LoVo (cell line): ENCODE data around the gene NEUROD1.
"Not testable (repeated sequence)": the region's sequence is repeated elsewhere in the genome, so short reads cannot be mapped to it uniquely, and the experiment has no call there.

Experiments
- DNase-seq: peaks from one replicate; pipeline ENCODE4 v3.0.0-alpha.2; 2016; ENCODE audit warnings: low spot score

The NEUROD1 gene

DNA sequence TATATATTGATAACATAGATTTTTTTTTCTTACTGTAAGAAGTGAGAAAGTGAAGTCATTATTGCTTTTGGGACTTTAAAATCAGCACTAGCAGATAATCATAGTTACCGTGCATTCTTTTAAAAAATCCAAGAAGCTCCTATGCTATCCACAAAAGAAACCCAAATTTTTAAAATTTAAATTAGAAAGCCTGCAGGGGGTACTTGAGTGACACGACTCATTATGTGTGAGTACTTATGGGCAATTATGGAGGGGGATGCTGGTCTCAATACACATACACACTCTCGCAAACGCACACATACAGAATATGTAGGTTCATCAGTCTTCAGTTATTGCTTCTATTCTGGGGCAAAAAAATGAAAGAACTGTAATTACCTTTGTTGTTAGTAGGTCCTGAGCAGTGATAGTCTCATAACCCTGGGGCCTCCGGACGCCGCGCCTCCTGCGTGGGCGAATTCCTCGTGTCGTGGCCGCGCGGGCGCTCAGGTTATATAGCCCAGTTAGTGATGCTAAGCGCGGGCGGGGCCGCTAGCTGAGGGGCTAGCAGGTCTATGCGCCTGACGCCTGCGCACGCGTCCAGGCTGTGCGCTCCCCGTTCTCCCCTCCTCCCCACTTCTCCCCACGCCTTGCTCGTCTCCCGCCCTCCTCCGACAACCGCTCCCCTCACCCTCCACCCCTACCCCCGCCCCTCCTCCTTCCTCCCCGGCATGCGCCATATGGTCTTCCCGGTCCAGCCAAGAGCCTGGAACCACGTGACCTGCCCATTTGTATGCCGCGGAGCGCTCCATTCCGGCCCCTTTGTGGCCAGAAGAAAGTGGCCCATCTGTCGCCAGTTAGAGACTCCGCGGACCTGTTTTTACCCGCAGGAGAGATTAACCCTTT is at the start of gene NEUROD1:
Gene NEUROD1, minus strand, starts transcription at position 463 of the 882 bp plus-strand sequence. CDS start 1,657 bp downstream, outside the sequence.
- DNase-seq: no peak

DNA sequence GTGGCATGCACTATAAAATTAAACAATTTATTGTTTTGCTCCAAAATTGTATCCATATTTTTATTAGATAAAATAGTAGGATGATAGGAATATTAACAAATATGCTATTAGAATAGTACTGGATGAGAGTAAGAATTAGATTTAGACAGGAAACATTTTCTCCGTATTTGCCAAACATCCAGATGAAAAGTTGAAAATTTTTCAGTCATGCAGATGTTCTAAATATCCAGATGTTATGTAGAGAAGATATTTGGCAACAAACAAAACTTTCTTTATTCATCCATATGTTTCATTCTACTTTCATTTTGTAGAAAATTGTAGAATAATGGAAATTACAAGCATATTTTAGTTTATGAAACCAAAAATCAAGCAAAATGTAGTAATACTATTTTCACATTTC is 45.2 kb upstream of the NEUROD1 start:
- DNase-seq: no peak

DNA sequence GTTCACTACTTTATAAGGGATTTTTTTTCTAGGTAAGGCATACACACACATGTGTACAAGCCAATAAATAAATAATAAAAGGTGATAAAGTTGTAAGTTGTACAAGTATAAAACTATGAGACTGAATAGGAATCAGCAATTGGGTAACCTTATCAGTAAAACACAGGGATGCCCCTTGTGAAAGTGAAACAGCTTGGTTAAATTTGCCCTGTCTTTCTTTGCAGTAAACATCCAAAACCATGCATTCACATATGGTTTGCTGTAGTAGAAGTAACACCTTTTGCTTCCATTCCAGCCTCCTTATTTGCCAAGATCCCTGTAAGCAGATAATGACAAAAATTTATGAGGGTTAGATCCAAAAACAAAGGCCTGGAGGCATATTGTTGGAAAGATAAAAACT is 44.3 kb upstream of the NEUROD1 start:
- DNase-seq: no peak

DNA sequence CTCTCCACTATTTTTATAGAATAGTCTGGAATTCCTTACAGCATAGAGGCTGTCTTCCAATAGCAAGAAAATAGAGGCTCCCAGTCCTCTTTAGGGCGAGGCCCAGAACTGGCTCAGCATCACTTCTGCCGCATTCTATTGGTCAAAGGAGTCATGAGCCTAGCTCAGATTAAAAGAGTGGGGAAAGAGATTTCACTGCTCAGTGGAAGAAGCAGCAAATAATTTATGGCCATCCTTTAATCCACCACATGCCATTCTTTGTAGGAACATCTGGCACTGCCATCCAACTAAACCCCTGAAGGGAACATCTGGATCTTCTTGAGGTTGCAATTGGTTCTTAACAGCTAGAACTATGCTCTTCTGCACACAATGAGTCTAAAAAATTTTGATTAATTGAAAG is 43.4 kb upstream of the NEUROD1 start:
- no peak for DNase-seq

GRCh38 chr2:181715033-181715630 is 34.8 kb upstream of the NEUROD1 start:
- DNase-seq: peak; percentile 79

DNA sequence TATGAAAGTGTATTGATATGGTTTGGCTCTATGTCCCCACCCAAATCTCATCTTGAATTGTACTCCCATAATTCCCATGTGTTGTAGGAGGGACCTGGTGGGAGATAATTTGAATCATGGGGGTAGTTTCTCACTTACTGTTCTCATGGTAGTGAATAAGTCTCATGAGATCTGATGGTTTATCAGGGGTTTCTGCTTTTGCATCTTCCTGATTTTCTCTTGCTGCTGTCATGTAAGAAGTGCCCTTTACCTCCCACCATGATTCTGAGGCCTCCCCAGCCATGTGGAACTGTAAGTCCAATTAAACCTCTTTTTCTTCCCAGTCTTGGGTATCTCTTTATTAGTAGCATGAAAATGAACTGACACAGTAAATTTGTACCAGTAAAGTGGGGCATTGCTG is 30.7 kb upstream of the NEUROD1 start:
- DNase-seq: not testable (repeated sequence)

DNA sequence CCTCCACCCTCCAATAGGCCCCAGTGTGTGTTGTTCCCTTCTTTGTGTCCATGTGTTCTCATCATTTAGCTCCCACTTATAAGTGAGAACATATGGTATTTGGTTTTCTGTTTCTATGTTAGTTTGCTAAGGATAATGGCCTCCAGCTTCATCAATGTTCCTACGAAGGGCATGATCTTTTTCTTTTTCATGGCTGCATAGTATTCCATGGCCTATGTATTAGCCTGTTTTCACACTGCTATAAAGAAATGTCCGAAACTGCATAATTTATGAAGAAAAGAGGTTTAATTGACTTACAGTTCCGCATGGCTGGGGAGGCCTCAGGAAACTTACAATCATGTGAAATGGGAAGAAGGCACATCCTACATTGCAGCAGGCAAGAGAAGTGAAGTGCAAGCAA is 22.2 kb upstream of the NEUROD1 start:
- DNase-seq: not testable (repeated sequence)

GRCh38 chr2:181698223-181698622 is 17.9 kb upstream of the NEUROD1 start:
- no peak for DNase-seq

DNA sequence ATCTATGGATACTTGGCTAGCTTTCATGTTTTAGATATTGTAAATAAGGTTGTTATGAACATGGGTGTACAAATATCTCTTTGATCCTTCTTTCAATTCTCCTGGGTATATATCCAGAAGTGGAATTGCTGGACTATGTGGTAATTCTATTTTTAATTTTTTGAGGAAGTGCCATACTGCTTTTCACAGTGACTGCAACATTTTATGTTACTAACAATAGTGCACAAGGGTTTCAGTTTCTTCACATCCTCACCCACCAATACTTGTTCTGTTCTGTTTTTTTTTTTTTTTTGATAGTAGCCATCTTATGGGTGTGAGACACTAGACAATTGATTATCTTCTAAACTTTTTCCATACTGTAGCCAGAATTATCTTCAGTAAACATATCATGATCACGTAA is 17.3 kb upstream of the NEUROD1 start:
- no peak for DNase-seq

GRCh38 chr2:181697126-181697525 is 16.8 kb upstream of the NEUROD1 start:
- no peak for DNase-seq

GRCh38 chr2:181694271-181694670 is 14.0 kb upstream of the NEUROD1 start:
- DNase-seq: no peak

- no peak for DNase-seq
Observed at GRCh38 chr2:181690860-181691259, 10.5 kb upstream of the NEUROD1 start.

DNA sequence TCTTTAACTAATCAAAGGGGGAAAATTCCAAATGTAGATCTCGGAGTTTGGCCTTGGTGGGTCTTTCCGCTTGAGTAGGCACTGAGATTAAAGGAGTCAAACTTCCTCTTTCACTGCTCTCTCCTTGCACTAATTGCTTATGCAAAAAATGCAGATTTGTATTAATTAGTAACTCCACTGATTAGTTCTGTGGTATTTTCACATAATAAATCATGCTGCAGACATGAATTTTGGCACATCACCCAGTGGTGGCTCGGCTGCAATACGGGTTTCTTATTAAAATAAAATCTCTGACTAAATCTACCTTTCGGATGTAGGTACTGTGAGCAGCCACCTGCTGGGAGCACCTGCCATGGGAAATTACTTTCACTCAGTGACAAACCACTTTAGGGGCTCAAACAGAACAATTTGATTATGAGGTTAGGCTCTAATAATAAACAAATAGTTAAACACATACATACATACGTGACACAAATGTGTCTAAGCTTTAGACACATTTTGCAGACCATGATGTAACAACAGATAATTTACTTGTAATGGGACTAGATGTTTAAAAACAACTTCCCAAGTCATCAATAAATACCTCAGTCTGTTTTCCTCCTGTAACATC is 6.4 kb upstream of the NEUROD1 start:
- no peak for DNase-seq

DNA sequence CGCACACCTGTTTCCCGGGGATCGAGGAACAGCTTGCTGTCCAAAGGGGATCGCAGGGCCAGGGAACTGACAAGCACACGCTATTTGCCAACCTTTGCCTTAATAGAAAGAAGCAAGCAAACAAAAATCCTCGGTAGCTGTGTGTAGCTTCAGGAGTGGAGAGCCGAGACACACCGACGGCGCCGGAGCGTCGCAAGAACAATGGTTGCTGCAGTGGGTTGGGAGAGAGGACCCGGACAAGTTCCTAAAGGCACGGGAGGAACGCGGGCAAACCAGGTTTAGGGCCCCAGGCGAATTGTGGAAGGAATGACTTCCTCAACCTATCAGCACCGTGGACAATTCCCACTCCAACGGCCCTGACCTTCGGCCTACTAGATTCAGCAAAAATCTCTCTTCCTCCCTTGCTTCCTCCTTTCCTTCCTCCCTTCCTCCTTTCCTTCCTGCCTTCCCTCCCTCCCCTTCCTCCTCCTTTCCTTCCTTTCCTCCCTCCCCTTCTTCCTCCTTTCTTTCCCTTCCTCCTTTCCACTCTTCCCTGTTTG is 4.9 kb upstream of the NEUROD1 start:
- DNase-seq: no peak

DNA sequence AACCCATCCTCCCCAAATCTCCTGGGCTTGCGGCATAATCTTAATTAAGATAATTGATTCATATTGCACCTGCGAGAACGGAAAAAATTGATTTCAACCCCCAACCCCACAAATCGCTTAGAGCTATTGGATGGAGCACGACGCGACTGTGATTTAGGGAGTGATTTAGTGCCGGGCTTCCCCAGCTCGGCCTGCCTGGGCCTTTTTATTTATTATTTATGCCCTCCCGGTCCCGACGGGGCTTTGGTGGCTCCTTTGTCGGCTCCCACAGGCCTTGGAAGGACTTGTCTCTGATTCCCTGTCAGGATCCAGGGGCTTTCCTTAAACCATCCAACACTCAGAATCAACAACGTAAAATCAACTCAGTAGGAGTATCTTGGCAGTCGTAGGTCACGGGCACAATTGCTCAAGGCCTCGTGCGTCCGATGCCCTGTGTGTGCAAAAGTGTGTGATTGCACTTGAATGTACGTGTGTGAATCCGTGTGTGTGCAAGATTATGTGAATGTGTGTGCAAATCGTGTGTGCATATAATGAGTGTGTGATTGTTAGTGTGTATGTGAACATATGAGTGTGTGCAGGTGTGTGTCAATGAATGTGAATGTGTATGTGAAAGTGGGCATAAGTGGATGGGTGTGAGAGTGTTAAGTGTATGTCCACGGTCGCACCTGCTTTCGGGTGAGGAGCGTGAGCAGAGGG is 4.3 kb upstream of the NEUROD1 start:
- no peak for DNase-seq

DNA sequence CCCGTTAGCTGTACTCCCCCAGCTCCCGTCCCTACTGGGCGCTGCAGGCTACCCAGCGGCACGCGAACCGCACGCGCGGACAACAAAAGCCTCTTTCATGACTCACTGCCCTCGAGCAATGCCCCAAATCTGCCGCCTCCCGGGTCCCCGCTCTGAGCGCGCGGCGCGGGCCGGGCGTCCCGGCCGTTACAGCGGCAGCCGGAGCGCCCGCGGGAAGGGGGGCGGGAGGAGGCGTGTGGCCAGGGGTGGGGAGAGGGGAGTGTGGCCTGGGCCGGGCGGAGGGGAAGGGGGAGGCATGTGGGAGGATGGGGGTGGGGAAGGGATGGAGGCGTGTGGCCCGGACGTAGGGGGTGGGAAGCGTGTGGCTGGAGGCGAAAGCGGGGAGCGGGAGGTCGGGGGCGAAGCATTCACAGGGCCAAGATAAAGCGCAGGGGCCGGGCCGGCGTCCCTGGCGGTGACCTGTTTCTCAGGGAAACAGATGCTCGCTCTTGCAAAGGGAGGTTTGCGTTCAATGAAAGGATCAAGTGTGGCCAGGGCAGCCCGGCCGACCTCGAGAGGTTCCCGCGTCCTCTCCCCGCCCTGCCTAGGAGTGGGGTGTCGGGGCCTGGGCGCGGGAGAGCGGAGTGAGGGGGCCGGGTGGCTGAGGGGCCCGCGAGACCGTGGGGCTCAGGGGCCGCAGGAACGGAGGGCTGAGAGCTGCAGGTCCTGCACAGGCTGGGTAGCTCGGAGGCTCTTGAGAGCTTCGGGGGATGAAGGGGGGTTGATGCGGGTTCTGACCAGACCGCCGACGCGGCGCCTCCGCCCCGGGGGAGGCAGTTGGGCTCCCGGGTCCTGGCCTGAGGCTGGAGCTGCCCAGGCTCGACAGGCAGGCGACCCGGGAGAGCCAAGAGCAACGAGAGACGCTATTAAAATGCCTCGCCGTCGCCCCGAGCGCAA is 3.5 kb upstream of the NEUROD1 start:
- no peak for DNase-seq

DNA sequence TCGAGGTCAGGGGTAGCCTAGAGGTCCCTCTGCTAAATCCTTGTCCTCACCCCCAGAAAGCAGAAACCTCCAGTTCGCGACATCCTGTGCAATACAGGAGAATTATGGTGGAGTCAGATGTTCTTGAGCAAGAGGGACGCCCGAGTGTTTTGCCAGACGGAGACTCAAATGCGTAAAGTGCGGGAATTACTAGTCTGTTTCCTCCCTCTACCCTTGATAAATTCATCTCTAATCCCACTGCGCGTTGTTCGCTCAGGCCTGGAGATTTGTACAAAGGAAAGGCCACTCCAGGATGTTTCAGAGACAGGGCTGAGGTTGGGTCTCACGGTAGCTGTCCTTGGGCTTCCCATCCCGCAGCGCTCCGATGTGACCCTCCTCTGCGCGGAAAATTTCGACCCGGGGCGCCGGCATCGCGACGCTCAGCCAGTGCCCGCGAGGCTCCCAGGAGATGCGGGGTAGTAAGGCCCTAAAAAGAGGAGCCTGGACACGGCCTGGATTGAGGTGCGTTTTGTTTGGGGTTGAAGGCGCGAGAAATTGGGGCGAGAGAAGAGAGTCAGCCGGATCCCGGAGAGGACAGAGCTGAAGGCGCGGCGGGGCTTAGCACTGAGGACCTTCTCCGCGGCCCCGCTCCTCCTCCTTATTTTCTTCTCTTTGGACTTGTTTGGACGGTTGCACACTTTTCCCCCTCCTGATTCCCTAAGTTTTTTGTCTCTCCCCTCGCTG is 2.6 kb upstream of the NEUROD1 start:
- DNase-seq: no peak

DNA sequence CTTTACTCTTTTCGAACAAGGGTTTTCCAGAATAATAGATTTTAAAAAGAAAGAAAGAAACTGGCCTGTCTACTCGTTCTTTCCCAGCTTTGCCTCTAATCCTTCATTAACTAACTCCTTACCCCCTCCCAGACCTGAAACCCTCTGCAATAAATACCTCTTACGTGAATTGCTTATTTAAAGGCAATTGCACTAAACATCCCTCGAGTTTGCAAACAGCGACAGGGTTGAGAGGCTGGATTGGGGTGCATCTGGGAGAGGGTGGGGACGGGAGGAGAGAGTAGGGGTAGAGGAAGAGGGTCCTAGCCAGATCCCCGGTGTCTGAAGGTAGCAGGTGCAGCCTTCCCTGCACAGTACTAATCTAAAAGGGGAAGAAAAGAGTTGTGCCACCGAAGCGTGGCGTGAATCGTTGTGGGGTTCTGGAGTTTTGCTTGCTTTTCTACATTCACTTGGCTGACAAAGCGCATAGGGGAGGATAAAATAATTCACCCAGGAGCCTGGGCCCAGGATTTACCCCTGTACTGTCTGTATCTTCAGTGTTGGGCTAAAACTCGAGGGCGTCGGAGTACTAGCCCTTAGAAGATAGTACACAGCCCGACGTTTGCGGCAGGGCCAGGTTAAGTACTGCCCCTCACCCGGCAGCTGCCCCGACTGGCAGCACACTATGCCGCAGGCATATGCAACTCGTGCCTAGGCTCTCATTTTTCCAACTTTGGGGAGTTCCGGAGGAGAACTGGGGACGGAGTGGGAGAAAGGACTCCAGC is 1.9 kb upstream of the NEUROD1 start:
- no peak for DNase-seq

GRCh38 chr2:181680937-181681811 is 857 bp upstream of the NEUROD1 start:
- no peak for DNase-seq
